NT2/D1 (cell line): ENCODE data around the gene POLR3H.

Source experiments
- DNase-seq: peaks from one replicate; pipeline ENCODE4 v3.0.0-alpha.2; 2011; ENCODE audit warnings: low read depth, low spot score
- H3K27me3 ChIP-seq: 2 replicates; pipeline ENCODE4 v1.6.0; 2011; ENCODE audit warnings: mild to moderate bottlenecking; ENCODE audit not compliant: insufficient read length, insufficient read depth
- H3K36me3 ChIP-seq: 2 replicates; pipeline ENCODE4 v1.6.1; 2011; ENCODE audit warnings: mild to moderate bottlenecking, low read length, mixed read lengths; ENCODE audit not compliant: insufficient read depth, insufficient read length
- H3K4me1 ChIP-seq: 2 replicates; pipeline ENCODE4 v1.5.1; 2011; ENCODE audit not compliant: insufficient read depth, insufficient read length
- H3K4me3 ChIP-seq: 2 replicates; pipeline ENCODE4 v1.5.1; 2011; ENCODE audit warnings: low read depth; ENCODE audit not compliant: insufficient read length
- H3K9ac ChIP-seq: 2 replicates; pipeline ENCODE4 v1.6.0; 2011; ENCODE audit warnings: low read depth; ENCODE audit not compliant: insufficient read length
- H3K9me3 ChIP-seq: 2 replicates; pipeline ENCODE4 v1.5.1; 2011; ENCODE audit warnings: mild to moderate bottlenecking, low read length; ENCODE audit not compliant: insufficient read depth
- SUZ12 ChIP-seq: IDR thresholded peaks from 2 replicates; pipeline ENCODE4 v1.6.1; 2011; ENCODE audit not compliant: insufficient read length, insufficient read depth; ENCODE audit errors: extremely low read depth
- YY1 ChIP-seq: IDR thresholded peaks from 2 replicates; pipeline ENCODE4 v1.6.1; 2011; ENCODE audit not compliant: insufficient read length, insufficient read depth
- ZNF274 ChIP-seq: IDR thresholded peaks from 2 replicates; pipeline ENCODE4 v1.6.1; 2011; ENCODE audit warnings: mild to moderate bottlenecking, low read depth, low read length

Gene POLR3H

GRCh38 chr22:41526830-41527799 is 17.2 kb downstream of the POLR3H start:
- TF ChIP-seq YY1 = no peak
- TF ChIP-seq ZNF274 = no peak
- TF ChIP-seq SUZ12 = no peak
- Histone ChIP-seq H3K4me3 (no peak overlapping the region), H3K9ac (peak overlapping the region; percentile 32), H3K9me3 (no peaks in the 10 kb centered on the region), H3K27me3 (no peaks in the 10 kb centered on the region), H3K36me3 (peaks cover 93% of the 10 kb centered on the region), H3K4me1 (peaks cover 13% of the 10 kb centered on the region)
- DNase-seq = no peak

- H3K4me1 ChIP-seq = peaks cover 11% of the 10 kb centered on the region
- H3K27me3 ChIP-seq = no peaks in the 10 kb centered on the region
- H3K9me3 ChIP-seq = no peaks in the 10 kb centered on the region
- peaks cover 88% of the 10 kb centered on the region for H3K36me3 ChIP-seq
- no peak overlapping the region for H3K9ac ChIP-seq
- no peak for TF ChIP-seq SUZ12
- no peak for TF ChIP-seq ZNF274
- TF ChIP-seq YY1 = no peak
- H3K4me3 ChIP-seq = no peak overlapping the region
- no peak for DNase-seq
Measured at GRCh38 chr22:41526226-41526829, 17.9 kb downstream of the POLR3H start.

- Histone ChIP-seq H3K4me1 (peaks cover 6% of the 10 kb centered on the region), H3K4me3 (no peak overlapping the region), H3K27me3 (no peaks in the 10 kb centered on the region), H3K36me3 (peaks cover 85% of the 10 kb centered on the region), H3K9me3 (no peaks in the 10 kb centered on the region), H3K9ac (peak overlapping the region; percentile 3)
- DNase-seq = no peak
- no peak for TF ChIP-seq SUZ12
- TF ChIP-seq YY1 = no peak
- no peak for TF ChIP-seq ZNF274
Measured at GRCh38 chr22:41525450-41526225, 18.6 kb downstream of the POLR3H start.

DNA sequence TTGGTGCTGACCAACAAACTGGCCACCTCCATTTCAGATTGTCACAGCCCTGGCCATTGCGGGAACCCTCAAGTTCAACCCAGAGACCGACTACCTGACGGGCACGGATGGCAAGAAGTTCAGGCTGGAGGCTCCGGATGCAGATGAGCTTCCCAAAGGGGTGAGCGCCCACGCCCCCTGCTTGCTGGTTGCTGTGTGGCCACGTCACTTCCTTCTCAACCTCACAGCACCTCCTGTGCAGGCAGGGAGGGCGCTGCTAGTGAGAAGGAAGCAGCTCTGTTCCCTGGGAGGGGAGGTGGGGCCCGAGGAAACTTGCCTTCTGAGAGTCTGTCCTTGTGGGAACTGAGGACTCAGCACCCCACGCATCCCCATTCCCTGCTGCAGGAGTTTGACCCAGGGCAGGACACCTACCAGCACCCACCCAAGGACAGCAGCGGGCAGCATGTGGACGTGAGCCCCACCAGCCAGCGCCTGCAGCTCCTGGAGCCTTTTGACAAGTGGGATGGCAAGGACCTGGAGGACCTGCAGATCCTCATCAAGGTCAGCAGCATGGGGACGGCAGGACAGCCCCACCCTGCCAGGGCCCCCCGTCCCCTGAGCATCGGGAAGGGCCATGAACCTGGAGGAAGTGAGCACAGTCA is 19.3 kb downstream of the POLR3H start:
- no peak for DNase-seq
- H3K9ac ChIP-seq = peak overlapping the region; percentile 8
- peaks cover 81% of the 10 kb centered on the region for H3K36me3 ChIP-seq
- no peaks in the 10 kb centered on the region for H3K27me3 ChIP-seq
- no peak for TF ChIP-seq SUZ12
- TF ChIP-seq ZNF274 = no peak
- no peak for TF ChIP-seq YY1
- no peak overlapping the region for H3K4me3 ChIP-seq
- H3K9me3 ChIP-seq = no peaks in the 10 kb centered on the region
- H3K4me1 ChIP-seq = peaks cover 6% of the 10 kb centered on the region

GRCh38 chr22:41524251-41524661 is 20.0 kb downstream of the POLR3H start:
- Histone ChIP-seq H3K36me3 (peaks cover 83% of the 10 kb centered on the region), H3K4me3 (no peak overlapping the region), H3K9me3 (no peaks in the 10 kb centered on the region), H3K27me3 (no peaks in the 10 kb centered on the region), H3K4me1 (peaks cover 6% of the 10 kb centered on the region), H3K9ac (peak overlapping the region; percentile 8)
- TF ChIP-seq ZNF274 = no peak
- TF ChIP-seq SUZ12 = no peak
- TF ChIP-seq YY1 = no peak
- DNase-seq = no peak

GRCh38 chr22:41523464-41524221 is 20.6 kb downstream of the POLR3H start:
- H3K9me3 ChIP-seq = no peaks in the 10 kb centered on the region
- no peak overlapping the region for H3K9ac ChIP-seq
- peaks cover 6% of the 10 kb centered on the region for H3K4me1 ChIP-seq
- no peak for DNase-seq
- peaks cover 83% of the 10 kb centered on the region for H3K36me3 ChIP-seq
- H3K27me3 ChIP-seq = no peaks in the 10 kb centered on the region
- no peak overlapping the region for H3K4me3 ChIP-seq
- TF ChIP-seq SUZ12 = no peak
- no peak for TF ChIP-seq ZNF274
- no peak for TF ChIP-seq YY1
